NCI-H2196 treated with DMSO at 0.1 percent for 48 hours (cell line): ENCODE data around the gene GRIFIN.

ENCODE experiments used
- DNase-seq: peaks from one replicate; lab custom pipeline; 2025; ENCODE audit not compliant: unreplicated experiment; lab: John Stamatoyannopoulos, UW

Gene GRIFIN

GRCh38 chr7:2513702-2514101 is 37.5 kb upstream of the GRIFIN start:
- DNase-seq = no peak

- DNase-seq = peak; percentile 10
Measured at GRCh38 chr7:2512713-2513112, 36.5 kb upstream of the GRIFIN start.

GRCh38 chr7:2512179-2512661 is 36.0 kb upstream of the GRIFIN start:
- DNase-seq = peak; percentile 16

GRCh38 chr7:2511769-2512168 is 35.6 kb upstream of the GRIFIN start:
- DNase-seq = no peak

DNA sequence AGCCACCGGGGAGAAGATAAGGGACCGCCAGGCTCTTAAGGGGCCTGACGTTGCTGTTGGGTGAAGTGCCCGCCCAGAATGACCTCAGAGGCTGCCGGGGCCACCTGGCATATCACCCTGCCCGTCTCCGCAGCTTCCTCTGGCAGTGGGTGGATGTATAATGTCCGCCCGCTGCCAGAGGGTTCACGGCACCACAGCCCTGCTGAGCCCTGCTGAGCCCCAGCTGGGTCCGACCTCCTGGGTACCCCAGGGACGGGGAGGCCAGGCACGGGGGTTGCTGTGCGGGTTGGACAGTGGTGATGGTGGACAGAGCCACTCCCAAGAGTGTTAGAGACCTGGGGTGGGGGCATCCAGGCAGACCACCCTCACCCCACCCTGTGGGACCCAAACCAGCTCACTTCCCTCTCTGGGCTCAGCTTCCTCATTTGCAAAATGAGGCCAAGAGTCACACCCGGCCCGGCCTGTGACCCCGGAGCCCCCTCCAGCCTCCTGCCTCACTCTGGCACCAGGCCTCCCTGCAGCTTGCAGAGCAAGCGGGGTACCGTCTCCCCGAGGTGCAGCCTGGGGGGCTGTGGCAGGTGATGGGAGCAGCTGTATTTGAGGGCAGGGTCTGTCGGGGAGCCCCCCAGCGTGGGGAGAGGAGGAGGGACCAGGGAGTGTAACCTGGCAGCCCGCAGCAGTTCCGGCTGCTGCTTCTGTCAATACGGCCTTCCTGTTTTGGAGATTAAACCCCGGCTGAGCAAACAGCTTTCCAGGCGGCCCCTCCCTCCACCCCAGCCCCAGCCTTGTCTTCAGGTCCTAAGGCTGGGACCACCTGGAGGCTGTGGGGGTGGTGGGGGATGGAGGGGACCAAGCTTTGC is 34.9 kb upstream of the GRIFIN start:
- peak; percentile 66 for DNase-seq

- no peak for DNase-seq
Measured at GRCh38 chr7:2510130-2510776, 34.1 kb upstream of the GRIFIN start.

DNA sequence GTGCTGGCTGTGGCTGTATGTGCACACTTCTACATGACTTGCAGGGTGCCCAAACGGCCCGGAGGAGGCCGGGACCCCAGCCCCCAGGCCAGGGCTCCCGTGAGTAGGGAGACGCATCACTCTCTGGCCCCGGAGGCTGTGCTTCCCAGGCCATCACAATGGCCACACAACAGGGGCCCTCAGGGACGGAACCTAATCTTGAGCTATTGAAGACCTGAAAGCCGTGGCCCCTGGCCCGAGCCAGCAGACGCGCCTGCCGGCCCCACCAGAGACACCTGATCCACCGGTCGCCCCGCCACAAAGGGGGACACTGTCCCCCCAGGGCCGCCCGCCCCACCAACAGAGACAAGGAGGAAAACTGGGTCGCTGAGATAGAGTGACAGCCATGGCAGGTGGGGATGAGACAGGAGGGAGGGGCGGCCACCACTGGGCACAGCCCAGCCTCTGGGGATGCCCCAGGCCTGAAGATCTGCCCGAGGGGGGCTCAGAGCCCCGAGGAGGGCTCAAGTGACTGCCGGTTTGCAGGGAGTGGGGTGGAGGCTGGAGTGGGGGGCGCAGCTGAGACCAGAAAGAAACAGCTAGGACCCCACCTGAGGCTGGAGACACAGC is 33.2 kb upstream of the GRIFIN start:
- DNase-seq = no peak

DNA sequence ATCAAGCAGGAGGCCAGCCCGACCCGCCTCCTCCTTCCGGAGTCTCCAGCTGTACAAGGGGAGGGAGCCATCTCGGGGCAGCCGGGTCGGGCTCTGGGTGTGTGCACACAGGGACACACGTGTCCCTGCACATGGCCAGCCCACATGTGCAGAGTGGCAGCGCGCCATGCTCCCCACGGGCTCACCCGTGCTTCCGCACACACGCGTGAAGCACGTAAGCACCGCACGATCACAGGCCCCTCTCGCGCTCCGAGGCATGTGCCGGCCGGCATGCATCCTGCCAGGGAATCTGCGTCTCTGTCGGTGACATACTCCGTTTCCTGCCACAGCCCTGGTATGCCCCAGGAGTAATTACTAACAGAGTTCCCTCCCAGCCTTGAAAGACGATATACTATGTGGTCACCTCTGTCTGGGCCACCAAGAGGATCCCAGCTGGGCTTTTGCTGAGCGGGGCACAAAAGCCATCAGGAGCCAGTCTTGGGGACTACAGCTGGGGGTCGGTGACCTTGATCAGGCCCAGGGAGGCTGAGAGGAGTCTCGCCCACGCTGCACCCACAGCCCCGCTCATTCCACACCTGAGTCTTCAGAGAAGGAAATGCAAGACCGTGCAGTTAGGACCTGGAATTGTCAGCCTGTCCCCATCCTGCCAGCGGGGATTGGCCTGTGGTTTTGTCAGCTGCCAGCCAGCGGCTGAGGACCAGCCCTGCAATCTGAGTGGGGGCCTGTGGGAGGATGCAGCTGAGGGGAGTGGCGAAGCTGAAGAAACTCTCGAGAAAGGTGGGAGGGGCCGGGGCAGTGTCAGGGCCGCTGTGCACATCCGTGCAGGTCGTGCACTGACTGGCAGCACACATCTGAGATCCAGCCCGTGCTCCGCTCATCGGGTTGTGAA is 32.4 kb upstream of the GRIFIN start:
- peak; percentile 29 for DNase-seq

DNA sequence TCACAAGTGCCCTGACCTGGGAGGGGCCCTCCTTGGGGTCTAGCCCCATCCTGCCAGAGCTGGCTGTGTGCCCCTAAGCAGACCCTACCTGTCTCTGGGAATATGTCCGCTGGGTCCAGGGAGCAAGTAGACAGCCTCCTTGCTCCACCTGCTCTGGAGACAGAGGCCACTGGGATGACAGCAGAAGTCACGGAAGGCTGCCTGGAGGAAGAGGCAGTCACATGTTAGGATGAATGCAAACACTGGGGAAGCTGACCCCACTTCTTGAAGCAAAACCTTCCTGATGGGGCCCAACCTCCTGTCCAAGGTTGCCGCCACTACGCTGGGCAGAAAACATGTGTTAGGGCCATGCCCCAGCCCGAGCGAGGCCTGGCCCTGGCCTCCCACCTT is 31.7 kb upstream of the GRIFIN start:
- DNase-seq = no peak

DNA sequence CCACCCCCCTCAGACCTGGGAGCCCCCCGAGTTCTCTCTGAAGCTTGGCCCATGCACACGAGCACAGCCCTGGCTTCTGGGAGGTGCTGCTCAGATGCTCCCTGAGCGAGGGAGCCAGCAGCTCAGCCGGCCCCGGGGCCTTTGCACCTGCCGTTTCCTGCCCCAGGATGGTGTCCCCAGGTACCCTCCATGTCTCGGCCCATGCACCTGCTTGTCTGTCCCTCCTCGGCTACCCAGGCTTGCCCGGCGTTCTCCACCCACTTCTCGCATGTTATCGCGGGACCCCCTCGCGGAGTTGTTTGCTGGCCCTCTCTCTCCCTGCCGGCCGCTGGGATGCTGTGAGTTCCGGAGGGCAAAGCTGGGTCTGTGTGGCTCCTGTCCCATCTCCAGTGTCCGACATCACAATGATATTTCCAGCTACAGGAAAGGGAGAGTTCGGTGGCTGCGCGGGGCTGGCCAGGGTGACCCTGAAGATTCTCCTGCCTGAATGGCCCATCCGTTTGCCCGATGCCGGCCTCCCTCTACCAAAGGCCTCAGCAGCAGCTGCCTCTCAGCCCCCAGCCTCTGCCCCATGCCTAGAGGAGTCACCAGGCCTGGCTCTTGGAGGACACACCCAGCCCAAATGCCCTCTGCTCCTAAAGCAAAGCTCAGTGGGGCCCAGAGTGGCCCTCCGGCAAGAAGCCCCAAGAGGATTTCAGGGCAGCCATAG is 31.2 kb upstream of the GRIFIN start:
- no peak for DNase-seq

GRCh38 chr7:2505401-2505800 is 29.2 kb upstream of the GRIFIN start:
- no peak for DNase-seq

DNA sequence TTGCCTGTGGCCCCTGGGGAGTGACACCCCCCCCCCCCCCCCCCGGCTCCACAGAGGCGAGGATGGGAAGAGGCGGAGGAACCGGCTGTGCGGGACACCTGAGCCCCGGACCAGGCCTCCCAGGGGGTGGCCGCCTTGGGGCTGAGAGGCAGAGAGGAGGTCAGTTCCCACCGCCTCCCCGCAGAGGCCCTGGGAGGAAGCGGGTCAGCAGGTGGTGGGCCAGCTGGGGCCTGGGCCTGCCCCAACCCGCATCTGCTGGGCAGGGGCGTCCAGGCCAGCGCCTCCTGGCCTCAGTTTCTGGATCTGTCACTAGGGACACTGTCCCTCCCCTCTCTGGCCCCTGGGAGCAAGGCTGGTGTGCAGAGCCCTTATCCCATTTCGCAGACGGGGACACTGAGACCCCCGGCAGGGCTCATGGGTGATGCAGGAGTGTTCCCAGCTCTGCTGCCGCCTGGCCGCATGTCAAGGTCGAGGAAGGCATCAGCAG is 28.7 kb upstream of the GRIFIN start:
- no peak for DNase-seq

GRCh38 chr7:2504128-2504888 is 28.1 kb upstream of the GRIFIN start:
- DNase-seq = no peak

- DNase-seq = no peak
Measured at GRCh38 chr7:2503056-2503941, 27.1 kb upstream of the GRIFIN start.

DNA sequence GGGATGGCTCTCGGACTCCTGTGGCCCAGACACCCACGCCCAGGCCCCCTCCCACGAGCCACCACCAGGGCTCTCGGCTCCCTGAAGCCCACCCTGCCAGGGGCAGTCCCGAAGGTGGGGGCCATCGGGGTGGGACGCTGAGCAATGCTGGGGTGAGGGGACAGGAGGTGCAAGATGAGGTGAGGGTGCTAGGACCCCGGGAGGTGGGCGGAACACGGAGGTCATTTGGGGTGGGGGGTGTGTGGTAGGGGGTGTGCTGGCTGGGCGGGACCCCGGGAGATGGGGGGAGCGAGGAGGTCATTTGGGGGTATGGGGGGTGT is 26.4 kb upstream of the GRIFIN start:
- DNase-seq = no peak

GRCh38 chr7:2501947-2502646 is 25.9 kb upstream of the GRIFIN start:
- DNase-seq = no peak

- no peak for DNase-seq
Measured at GRCh38 chr7:2500701-2501100, 24.5 kb upstream of the GRIFIN start.
